WI38 (cell line): Measurements from ENCODE around the gene RPL27A.

Experiments used
- H3K4me3 ChIP-seq: 2 replicates; pipeline ENCODE4 v1.5.1; 2011; ENCODE audit warnings: low read depth, mild to moderate bottlenecking, control low read depth, low read length
- CTCF ChIP-seq: IDR thresholded peaks from 2 replicates; pipeline ENCODE4 v1.5.1; 2012; ENCODE audit warnings: low read depth, mild to moderate bottlenecking, control low read depth, low read length

The RPL27A gene

GRCh38 chr11:8739309-8739793 lies 56.8 kb downstream of the RPL27A start:
- no peak for TF ChIP-seq CTCF
- H3K4me3 ChIP-seq, result no peak overlapping the region
